ENCODE results near the gene PROZ.

PROZ gene

GRCh38 chr13:113120300-113121182 is 37.9 kb upstream of the PROZ start:
- H3K4me1 ChIP-seq (ENCODE audit: control insufficient read depth, insufficient read depth, low read length): no peaks in the 10 kb centered on the region
- TF ChIP-seq ZNF26 (tag by site-specific recombination; IDR thresholded peaks at IDR 0.05): no peak
- no peak overlapping the region for H3K4me3 ChIP-seq (ENCODE audit: low read depth, low read length)
- no peaks in the 10 kb centered on the region for H3K36me3 ChIP-seq (ENCODE audit: control insufficient read depth in 2 of 2, insufficient read depth in 1 of 2, low read length in 2 of 2)
- no peak overlapping the region for H3K27ac ChIP-seq (ENCODE audit: extremely low read depth, low read depth, low read length)
- ChIA-PET CTCF (no interaction called here), POLR2A (interaction anchor here (0.6 kb wide), 1 partner anchor 178 kb away, joined by 3 read pairs; no protein-coding TSS in a partner anchor)
- no peaks in the 10 kb centered on the region for H3K9me3 ChIP-seq (ENCODE audit: control insufficient read depth, insufficient read depth, low read depth, low read length)

DNA sequence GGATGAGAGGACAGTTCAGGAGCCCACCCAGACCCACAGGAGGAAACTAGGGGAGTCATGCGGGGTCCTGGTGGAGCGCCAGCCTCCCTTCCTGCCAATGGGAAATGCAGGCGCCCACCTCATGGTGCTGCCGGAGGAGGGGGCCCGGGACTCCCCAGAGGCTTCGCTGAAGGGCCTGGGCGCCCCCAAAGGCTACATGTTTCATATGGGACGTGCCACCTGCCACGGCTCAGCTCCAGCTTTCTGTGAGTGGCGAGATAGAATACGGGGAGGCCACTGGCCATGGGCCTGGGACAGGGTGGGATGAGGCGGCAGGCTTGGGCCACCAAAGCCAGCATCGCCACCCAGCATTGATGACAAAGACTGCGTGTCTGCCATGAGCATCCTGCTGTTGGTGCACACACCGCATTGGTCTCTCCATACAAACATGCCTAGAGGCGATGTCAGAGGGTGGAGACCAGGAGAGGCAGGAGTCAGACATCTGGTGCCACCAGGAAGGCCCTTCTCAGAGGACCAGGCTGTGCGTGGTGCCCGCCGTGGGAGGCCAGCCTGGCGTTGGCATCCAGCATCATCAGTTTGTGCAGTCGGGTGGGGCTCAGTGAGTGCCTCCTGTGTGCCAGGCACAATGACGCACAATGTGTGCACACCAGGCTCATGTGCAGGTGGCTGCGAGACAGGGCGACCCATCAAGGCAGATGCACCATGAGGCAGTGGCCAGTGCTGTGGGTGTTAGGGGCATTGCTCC is 37.1 kb upstream of the PROZ start:
- Histone ChIP-seq H3K4me3 (ENCODE audit: low read depth, low read length) (no peak overlapping the region), H3K9me3 (ENCODE audit: control insufficient read depth, insufficient read depth, low read depth, low read length) (no peaks in the 10 kb centered on the region), H3K27ac (ENCODE audit: extremely low read depth, low read depth, low read length) (no peak overlapping the region), H3K4me1 (ENCODE audit: control insufficient read depth, insufficient read depth, low read length) (no peaks in the 10 kb centered on the region), H3K36me3 (ENCODE audit: control insufficient read depth in 2 of 2, insufficient read depth in 1 of 2, low read length in 2 of 2) (no peaks in the 10 kb centered on the region)
- CTCF ChIA-PET: no interaction called here
- TF ChIP-seq ZSCAN16 (tag by site-specific recombination; IDR thresholded peaks at IDR 0.05) (no peak), ZNF10 (tag by site-specific recombination; IDR thresholded peaks at IDR 0.05) (no peak), ZNF707 (tag by site-specific recombination; IDR thresholded peaks at IDR 0.05) (no peak), ZIC2 (tag by site-specific recombination; IDR thresholded peaks at IDR 0.05) (no peak), ZXDB (tag by site-specific recombination; IDR thresholded peaks at IDR 0.05) (no peak), ZNF24 (tag by site-specific recombination; IDR thresholded peaks at IDR 0.05) (no peak), TRIM28 (IDR thresholded peaks at IDR 0.05; ENCODE audit: borderline replicate concordance, low read length) (no peak), ZNF16 (tag by site-specific recombination; IDR thresholded peaks at IDR 0.05; ENCODE audit: low read depth) (no peak), ZNF555 (tag by site-specific recombination; conservative IDR thresholded peaks at IDR 0.05) (no peak), GFI1B (tag by site-specific recombination; IDR thresholded peaks at IDR 0.05) (no peak), ZNF529 (tag by site-specific recombination; IDR thresholded peaks at IDR 0.05; ENCODE audit: insufficient replicate concordance) (no peak), ZNF114 (tag by site-specific recombination; IDR thresholded peaks at IDR 0.05) (no peak), ZNF280D (tag by site-specific recombination; IDR thresholded peaks at IDR 0.05) (no peak), ZFP69B (tag by site-specific recombination; IDR thresholded peaks at IDR 0.05) (no peak), KLF17 (tag by site-specific recombination; IDR thresholded peaks at IDR 0.05) (no peak), ZNF423 (tag by site-specific recombination; IDR thresholded peaks at IDR 0.05) (no peak), ZNF768 (tag by site-specific recombination; IDR thresholded peaks at IDR 0.05) (no peak), ZNF544 (tag by site-specific recombination; IDR thresholded peaks at IDR 0.05) (no peak)
- TF ChIP-seq, protein P1, sequence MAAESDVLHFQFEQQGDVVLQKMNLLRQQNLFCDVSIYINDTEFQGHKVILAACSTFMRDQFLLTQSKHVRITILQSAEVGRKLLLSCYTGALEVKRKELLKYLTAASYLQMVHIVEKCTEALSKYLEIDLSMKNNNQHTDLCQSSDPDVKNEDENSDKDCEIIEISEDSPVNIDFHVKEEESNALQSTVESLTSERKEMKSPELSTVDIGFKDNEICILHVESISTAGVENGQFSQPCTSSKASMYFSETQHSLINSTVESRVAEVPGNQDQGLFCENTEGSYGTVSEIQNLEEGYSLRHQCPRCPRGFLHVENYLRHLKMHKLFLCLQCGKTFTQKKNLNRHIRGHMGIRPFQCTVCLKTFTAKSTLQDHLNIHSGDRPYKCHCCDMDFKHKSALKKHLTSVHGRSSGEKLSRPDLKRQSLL (tag by site-specific recombination; IDR thresholded peaks at IDR 0.05): no peak
- TF ChIP-seq, protein P2, sequence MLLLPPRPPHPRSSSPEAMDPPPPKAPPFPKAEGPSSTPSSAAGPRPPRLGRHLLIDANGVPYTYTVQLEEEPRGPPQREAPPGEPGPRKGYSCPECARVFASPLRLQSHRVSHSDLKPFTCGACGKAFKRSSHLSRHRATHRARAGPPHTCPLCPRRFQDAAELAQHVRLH (tag by site-specific recombination; IDR thresholded peaks at IDR 0.05): no peak
- POLR2A ChIA-PET: no interaction called here
